HL-60/S4 treated with phorbol 12-myristate 13-acetate at 8.2 ng/mL for 4 days and 3 days (cell line): Measurements from ENCODE around the gene DNLZ.

Source experiments
- in situ Hi-C: fragments of 300-500 bp; cut with MboI; formaldehyde crosslinking; loops from 2 replicates; pipeline ENCODE4 v1.15.0; 2022; ENCODE audit warnings: low sequenced_read_pairs

Gene DNLZ

DNA sequence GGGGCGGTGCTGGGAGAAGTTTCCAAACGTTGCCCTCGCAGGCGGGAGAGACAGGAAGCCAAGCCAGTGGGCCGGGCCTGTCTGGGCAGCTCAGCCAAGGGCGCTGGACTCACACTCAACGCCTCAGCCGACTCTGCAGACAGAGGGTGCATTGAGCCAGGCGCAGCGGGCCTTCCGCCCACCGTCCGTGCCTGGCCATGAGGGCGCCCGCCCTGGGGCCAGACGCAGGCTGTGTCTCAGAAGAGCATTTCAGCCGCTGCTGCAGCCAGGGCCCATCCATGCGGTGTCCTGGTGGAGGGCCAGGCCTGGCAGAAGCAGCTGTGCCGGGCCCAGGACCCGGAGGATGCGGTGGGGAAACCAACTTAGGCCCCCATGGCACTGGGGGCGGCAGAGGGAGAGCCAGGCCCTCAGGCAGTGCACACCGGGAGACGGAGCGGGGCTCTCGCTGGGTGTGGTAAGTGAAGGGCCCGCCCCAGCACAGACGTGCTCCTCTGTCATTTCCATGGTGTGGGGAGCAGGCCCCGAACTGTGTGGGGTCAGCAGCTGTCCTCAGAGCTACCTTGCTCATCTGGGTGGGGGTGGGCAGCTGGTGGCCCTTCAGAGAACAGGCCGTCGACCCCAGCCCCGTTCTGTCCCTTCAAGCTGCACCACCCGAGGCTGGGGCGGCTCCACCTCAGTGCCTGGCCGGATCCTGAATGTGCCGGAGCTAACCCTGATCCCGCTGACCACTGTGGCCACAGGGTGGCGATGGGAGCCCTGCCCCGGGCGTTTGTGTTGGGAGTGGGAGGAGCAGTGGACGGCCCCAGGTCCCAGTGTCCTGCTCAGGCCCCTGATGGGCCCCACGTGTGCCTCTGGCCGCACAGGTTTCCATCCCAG is 18.0 kb downstream of the DNLZ start:
- in situ Hi-C loops, result loop anchor here (25.0 kb wide), 1 partner anchor 292 kb away; no protein-coding TSS in a partner anchor

DNA sequence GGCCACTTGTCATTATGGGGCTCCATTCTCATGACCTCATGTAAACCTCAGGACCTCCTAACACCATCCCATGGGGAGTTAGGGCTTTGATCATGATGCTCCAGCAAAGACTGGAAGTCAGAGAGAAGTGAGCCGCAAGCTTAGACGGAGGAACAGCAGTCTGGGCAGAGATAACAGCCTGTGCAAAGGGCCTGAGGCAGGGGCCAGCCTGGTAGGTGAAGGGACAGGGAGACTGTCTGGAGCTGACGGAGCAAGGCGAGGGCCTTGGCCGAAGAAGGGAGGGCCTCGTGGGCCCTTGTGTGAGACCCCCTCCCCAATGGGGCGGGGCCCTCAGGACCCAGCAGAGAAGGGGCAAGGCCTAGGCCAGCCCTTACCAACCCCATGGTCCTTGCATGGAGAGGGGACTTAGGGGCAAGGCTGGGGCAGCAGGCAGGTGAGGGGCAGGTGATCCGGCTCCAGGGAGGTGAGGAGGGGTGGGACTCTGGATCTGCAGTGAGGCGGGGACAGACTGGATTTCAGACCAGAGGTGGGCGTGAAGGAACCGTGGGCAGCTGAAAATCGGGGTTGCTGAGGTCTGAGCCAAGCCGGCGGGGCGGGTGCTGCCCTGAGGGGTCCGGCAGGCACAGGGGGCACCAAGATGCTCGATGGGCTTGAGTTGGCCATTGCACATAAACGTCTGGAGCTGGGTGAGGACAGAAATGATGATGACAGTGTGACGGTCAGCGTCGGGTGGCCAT is 18.8 kb downstream of the DNLZ start:
- in situ Hi-C loops, result loop anchor here (25.0 kb wide), 1 partner anchor 293 kb away; no protein-coding TSS in a partner anchor

GRCh38 chr9:136343884-136344269 is 19.7 kb downstream of the DNLZ start:
- in situ Hi-C loops, result loop anchor here (25.0 kb wide), 1 partner anchor 293 kb away; no protein-coding TSS in a partner anchor

DNA sequence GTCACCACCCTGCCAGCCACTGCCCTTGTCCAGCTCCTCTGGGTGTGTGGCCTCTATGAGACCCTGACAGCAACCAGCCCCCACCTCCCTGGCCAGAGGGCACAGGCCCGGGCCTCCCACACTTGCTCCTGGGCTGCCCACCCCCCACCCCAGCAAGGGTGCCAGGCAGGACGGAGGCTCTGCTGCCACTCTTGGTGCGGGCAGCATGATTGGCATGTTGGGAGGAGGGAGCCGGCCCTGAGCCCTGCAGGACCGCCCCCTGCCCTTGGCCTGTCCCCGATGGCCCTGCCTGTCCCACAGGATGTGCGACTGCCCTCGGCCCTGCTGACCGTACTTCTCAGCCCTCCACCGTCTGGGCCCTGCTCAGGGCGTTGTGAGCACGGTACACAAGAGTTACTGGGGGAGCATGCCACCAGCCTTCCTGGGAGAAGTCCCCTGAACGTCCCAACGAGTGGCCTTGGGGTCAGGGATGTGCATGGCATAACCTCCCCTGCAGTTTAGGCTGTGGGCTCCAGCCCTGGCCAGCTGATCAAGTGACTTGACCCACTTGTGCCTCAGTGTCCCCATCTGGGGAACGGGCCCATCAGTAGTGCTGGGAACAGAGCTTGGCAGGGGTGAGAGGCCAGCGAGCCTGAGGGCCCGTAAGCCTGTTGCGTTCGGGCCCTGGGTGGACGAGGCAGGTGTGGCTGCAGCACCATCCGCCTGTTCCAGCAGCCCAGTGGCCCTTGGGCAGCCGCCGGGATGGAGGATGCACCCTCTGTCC is 20.2 kb downstream of the DNLZ start:
- in situ Hi-C loops, result loop anchor here (25.0 kb wide), 1 partner anchor 294 kb away; no protein-coding TSS in a partner anchor

- in situ Hi-C loops, result loop anchor here (25.0 kb wide), 1 partner anchor 295 kb away; no protein-coding TSS in a partner anchor
These were observed 21.1 kb downstream of the DNLZ start for GRCh38 chr9:136342181-136343120.

GRCh38 chr9:136341769-136342168 is 21.8 kb downstream of the DNLZ start:
- in situ Hi-C loops, result loop anchor here (25.0 kb wide), 1 partner anchor 296 kb away; no protein-coding TSS in a partner anchor

DNA sequence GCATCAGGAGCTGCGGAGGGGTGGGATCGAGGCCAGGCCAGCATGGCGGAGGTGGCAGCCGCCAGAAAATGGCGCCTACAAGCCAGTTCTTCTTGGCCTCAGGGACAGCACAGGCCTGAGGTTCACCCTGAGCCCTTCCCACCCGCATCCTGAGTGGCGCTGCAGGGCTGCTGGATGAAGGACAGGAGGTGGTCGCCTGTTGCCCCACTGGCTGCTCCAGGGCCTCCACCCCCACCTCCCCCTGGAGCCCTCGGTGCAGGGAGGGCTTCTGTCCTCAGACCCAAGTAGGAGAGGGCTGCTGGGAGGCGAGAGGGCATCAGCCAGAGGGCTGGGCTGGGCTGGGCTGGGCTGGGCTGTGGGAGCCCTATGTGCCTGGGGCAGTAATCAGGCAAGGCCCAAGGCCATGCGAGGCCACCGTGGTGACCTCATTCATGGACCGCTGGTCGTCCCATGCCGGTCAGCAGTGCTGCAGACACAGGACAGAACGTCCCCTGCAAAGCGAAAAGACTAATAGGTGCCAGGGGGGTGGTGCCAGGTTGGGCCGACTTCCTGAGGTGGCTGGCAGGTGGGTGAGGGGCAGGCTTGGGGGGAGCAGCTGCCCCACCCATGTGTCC is 22.4 kb downstream of the DNLZ start:
- in situ Hi-C loops, result loop anchor here (25.0 kb wide), 1 partner anchor 296 kb away; no protein-coding TSS in a partner anchor

DNA sequence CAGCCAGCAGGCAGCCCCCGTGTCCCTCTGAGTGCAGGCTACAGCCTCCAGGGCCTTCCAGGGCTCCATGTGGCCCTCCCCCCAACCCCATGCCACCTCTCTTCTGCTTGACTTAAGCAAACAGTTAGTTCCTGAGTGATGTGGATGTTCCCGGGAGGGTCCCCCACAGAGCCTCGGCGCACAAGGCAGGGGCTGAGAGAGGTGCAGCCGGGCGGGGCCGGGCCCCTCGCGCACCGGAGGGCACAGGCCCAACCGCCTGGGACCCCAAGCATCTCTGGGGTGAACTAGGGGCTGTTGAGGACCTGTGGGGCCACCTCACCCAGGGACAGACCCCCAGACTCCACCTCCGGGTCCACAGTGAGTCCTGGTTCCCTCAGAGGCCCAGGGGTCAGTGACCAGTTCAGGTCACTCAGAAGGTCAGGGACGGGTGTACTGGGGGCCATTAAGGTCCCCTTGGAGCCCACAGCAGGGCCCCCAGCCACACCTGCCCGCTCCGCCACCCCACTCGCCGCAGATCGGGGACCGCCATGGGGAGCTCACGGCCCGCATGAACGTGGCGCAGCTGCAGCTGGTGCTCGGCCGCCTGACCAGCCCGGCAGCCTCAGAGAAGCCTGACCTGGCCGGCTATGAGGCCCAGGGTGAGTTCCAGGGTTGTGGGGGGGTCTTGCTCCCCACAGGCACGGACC is 23.0 kb downstream of the DNLZ start:
- in situ Hi-C loops, result loop anchor here (25.0 kb wide), 1 partner anchor 297 kb away; no protein-coding TSS in a partner anchor

DNA sequence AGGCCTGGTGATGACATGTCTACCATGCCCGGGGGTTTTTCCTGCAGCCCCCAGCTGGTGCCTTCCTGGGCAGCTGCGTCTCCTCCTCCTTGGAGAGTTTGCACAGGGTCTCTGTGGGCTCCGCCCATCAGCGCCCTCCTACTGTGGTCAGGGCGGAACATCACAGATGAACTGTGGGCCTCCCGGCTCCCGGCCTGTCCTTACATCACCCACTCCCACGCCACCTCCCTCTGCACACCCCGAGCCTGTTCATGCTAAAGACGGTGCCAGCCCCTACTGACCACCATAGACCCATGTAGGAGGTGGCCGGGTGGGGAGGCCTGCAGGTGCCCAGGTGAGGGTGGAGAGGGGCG is 23.6 kb downstream of the DNLZ start:
- in situ Hi-C loops, result loop anchor here (25.0 kb wide), 1 partner anchor 297 kb away; no protein-coding TSS in a partner anchor

DNA sequence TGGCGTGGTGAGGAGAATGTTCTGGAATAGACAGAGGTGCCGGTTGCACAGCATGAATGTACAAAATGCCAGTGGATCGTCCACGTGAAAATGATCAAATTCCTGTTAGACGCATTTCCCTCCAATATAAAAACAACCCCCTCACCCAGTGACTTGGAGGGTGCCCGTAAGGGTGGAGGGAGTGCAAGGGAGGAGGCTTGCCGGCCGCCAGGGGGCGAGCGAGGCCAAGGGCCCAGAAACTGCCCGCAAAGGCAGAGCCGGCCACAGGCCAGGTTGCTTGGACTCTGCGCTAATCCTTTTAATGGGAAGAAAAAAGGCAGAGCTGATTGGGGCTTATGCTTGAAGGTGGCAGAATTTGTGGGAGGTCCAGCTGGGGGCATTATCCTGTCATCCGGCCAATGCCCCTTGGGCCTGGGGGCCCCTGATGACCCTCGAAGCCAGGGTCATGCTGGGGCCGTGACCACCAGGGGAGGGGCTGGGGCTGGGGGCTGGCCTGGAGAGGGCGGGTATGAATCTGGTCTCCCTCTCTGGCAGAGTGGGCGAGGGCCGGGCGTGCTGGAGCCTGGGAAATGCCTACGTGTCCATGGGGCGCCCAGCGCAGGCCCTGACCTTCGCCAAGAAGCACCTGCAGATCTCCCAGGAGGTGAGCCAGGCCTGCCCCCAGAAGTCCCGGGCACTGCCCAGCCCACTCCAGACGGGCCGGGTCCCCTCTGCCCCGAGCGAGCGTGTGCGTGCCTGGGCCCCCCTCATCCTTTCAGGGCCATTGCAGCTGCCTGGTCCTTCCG is 24.2 kb downstream of the DNLZ start:
- in situ Hi-C loops, result loop anchor here (25.0 kb wide), 1 partner anchor 298 kb away; no protein-coding TSS in a partner anchor

DNA sequence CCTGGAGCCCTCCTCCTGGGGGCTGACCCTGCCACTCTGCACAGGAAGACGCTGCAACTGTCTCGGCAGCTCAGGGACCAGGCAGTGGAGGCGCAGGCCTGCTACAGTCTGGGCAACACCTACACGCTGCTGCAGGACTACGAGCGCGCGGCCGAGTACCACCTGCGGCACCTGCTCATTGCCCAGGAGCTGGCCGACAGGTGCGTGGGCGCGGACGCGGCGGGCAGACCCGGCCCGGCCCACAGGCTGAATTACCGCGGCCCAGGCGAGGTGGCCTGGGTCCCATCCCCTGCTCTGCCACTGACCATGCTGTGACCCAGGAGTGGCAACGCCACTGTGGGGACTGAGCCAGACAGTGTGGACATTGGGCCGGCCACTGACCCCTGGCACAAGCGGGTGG is 25.0 kb downstream of the DNLZ start:
- in situ Hi-C loops, result loop anchor here (25.0 kb wide), 1 partner anchor 299 kb away; no protein-coding TSS in a partner anchor

DNA sequence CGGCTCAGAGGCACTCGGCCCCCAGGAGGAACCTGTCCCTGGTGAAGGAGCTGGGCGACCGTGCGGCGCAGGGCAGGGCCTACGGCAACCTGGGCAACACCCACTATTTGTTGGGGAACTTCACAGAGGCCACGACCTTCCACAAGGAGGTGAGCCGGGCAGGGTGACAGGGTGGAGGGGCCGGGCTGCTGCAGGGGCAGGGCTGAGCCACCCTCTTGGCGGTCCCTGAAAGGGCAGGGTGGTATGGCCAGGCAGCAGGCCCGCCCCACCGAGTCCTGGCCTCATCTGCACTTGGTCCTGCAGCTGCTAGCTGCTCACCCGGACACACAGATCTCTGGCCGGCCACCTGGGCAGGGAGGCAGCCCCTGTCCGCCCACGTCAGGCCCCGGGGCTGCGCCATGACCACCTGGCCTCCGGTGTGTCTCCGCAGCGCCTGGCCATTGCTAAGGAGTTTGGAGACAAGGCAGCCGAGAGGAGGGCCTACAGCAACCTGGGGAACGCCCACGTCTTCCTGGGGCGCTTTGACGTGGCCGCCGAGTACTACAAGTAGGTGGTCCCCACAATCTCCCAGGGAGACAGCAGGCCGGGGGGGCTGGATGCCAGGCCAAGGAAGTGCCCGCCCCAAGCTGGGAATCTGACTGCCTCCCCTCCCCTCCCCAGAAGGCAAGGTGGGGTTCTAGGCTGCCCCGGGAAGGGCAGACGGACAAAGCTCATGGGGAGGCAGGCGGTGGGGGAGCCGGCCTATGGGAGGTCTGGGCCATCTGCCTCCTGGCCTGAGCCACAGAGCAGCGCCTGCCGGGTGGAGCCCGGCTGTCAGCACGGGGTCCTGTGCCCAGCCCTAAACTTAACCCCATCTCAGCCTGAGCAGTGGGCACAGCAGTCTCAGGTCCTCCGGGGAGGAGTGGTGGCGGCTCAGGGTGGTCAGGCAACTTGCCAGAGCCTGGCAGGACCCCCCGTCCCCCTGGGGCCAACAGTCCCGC is 25.8 kb downstream of the DNLZ start:
- in situ Hi-C loops, result loop anchor here (25.0 kb wide), 1 partner anchor 300 kb away; no protein-coding TSS in a partner anchor

GRCh38 chr9:136336881-136337280 is 26.7 kb downstream of the DNLZ start:
- in situ Hi-C loops, result loop anchor here (25.0 kb wide), 1 partner anchor 300 kb away; no protein-coding TSS in a partner anchor

- in situ Hi-C loops, result loop anchor here (25.0 kb wide), 1 partner anchor 301 kb away; no protein-coding TSS in a partner anchor
These were observed 27.2 kb downstream of the DNLZ start for GRCh38 chr9:136336156-136336870.

DNA sequence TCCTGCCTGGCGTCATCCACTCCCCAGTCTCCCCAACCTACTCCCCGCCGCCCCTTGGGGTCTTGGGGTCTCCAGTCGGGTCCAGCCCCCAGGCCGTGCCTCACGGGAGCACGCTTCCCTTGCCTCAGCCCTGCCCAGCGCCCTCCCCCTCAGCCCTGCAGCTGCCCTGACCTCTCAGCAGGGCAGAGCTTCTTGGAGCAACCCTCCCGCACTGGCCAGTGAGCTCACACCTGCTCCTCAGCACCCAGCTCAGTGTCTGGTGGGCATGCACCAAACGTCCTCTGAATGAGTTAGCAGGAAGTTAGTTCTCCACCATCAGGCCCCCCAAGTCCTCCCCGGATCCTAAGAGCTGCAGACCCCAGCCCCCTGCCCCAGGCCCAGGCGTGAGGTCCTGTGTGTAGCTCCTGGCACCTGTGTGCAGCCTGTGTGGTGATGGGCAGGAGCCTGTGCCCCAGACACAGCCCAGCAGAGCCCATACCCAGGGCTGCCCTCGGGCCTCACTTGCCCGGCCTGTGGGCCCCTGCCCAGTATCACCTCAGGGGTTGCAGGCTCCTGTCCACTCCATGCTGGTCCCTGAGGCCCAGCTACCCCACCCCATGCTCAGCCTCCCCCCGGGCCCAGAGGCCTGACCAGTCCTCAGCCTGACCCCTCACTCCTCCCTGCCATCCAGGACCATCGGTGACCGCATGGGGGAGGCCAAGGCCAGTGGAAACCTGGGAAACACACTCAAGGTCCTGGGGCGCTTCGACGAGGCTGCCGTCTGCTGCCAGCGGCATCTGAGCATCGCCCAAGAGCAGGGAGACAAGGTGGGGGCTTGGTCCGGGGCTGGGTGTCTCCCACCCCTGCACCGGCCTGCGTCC is 28.0 kb downstream of the DNLZ start:
- in situ Hi-C loops, result loop anchor here (25.0 kb wide), 1 partner anchor 302 kb away; no protein-coding TSS in a partner anchor
